HepG2 (cell line): ENCODE results near the gene HECTD3. TPM values are rescaled to one million over a fixed set of nuclear protein-coding genes. Genes with fewer than 3 reads are reported as not detected.
A peak's percentile ranks its signal among the peaks of the same experiment; 100 is the strongest.

Experiments used
- FOXA1 ChIP-seq, 2 experiments: fragments of 450-650 bp in 1 of 2; sonication (generic) in 1 of 2; formaldehyde crosslinking in 1 of 2; IDR thresholded peaks; 2 replicates each; pipeline versions ENCODE4 v1.4.0 to v1.6.1; 2016 to 2020; ENCODE audit warnings: missing genetic modification reagents in 1 of 2
- FOXO4 ChIP-seq: sonication (generic); formaldehyde crosslinking; conservative IDR thresholded peaks from 2 replicates; pipeline ENCODE4 v1.8.1; 2023; ENCODE audit warnings: missing genetic modification reagents
- MYNN ChIP-seq: sonication (generic); formaldehyde crosslinking; IDR thresholded peaks from 2 replicates; pipeline ENCODE4 v1.4.0; 2020; ENCODE audit warnings: mild to moderate bottlenecking, low read depth, missing genetic modification reagents
- NFYB ChIP-seq: sonication (generic); formaldehyde crosslinking; IDR thresholded peaks from 2 replicates; pipeline ENCODE4 v1.4.0; 2020; ENCODE audit warnings: missing genetic modification reagents
- NPAS2 ChIP-seq: sonication (generic); formaldehyde crosslinking; IDR thresholded peaks from 2 replicates; pipeline ENCODE4 v1.8.0; 2022; ENCODE audit warnings: mild to moderate bottlenecking, missing genetic modification reagents, borderline replicate concordance
- PAXIP1 ChIP-seq: sonication (generic); formaldehyde crosslinking; conservative IDR thresholded peaks from 2 replicates; pipeline ENCODE4 v1.4.0; 2020; ENCODE audit warnings: mild to moderate bottlenecking, missing genetic modification reagents, moderate library complexity
- RBAK ChIP-seq: sonication (generic); formaldehyde crosslinking; IDR thresholded peaks from 2 replicates; pipeline ENCODE4 v1.5.1; 2020; ENCODE audit warnings: mild to moderate bottlenecking, missing genetic modification reagents
- SP1 ChIP-seq, 2 experiments: fragments of 450-650 bp in 1 of 2; sonication (generic) in 1 of 2; formaldehyde crosslinking in 1 of 2; IDR thresholded peaks; 2 replicates each; pipeline versions ENCODE4 v1.4.0 to v1.6.1; 2016 to 2020; ENCODE audit warnings: missing genetic modification reagents in 1 of 2
- ZC3H13 ChIP-seq: sonication (generic); formaldehyde crosslinking; IDR thresholded peaks from 2 replicates; pipeline ENCODE4 v1.8.1; 2023; ENCODE audit warnings: mild to moderate bottlenecking, missing genetic modification reagents, moderate library complexity
- ZFP36L2 ChIP-seq: sonication (generic); formaldehyde crosslinking; IDR thresholded peaks from 2 replicates; pipeline ENCODE4 v1.4.0; 2020; ENCODE audit warnings: missing genetic modification reagents
- ZFP37 ChIP-seq: sonication (generic); formaldehyde crosslinking; IDR thresholded peaks from 2 replicates; pipeline ENCODE4 v1.4.0; 2020; ENCODE audit warnings: missing genetic modification reagents, borderline replicate concordance
- ZNF383 ChIP-seq: sonication (generic); formaldehyde crosslinking; IDR thresholded peaks from 2 replicates; pipeline ENCODE4 v1.4.0; 2020; ENCODE audit warnings: missing genetic modification reagents, mild to moderate bottlenecking, borderline replicate concordance
- ZNF570 ChIP-seq: sonication (generic); formaldehyde crosslinking; IDR thresholded peaks from 2 replicates; pipeline ENCODE4 v1.4.0; 2020; ENCODE audit warnings: mild to moderate bottlenecking, missing genetic modification reagents, borderline replicate concordance
- ZNF704 ChIP-seq: sonication (generic); formaldehyde crosslinking; IDR thresholded peaks from 2 replicates; pipeline ENCODE4 v1.8.1; 2023; ENCODE audit warnings: mild to moderate bottlenecking, inconsistent platforms, moderate library complexity, missing genetic modification reagents, borderline replicate concordance
- ZNF879 ChIP-seq: sonication (generic); formaldehyde crosslinking; IDR thresholded peaks from 2 replicates; pipeline ENCODE4 v1.8.1; 2023; ENCODE audit warnings: missing genetic modification reagents
- polyA plus RNA-seq, 8 experiments: library from polyadenylated mRNA; depleted of rRNA in 3 of 8; stranded (reverse) in 7 of 8; unstranded in 1 of 8; fragments of >200 nt; fragmentation: Illumina TruSeq in 4 of 8; extraction: Trizol in 4 of 8; gene quantifications; 2 replicates each; pipeline versions ENCODE4 v1.2.1 to v1.2.3, GENCODE V29; 2011 to 2016; ENCODE audit warnings: low read depth in 4 of 8, missing spikeins in 1 of 8, mixed read lengths in 1 of 8; ENCODE audit not compliant: insufficient read depth in 1 of 8
- total RNA-seq, 5 experiments: library from RNA; depleted of rRNA; stranded (reverse); fragments of >200 nt; fragmentation: Illumina TruSeq; extraction: Trizol; gene quantifications; 2 replicates each; pipeline ENCODE4 v1.2.3, GENCODE V29; 2016; ENCODE audit warnings: low read depth in 1 of 5
- TF ChIP-seq, protein P1 (sequence below): sonication (generic); formaldehyde crosslinking; IDR thresholded peaks from 2 replicates; pipeline ENCODE4 v1.5.1; 2020; ENCODE audit warnings: mild to moderate bottlenecking, missing genetic modification reagents, moderate library complexity
- TF ChIP-seq, protein P2 (sequence below): sonication (generic); formaldehyde crosslinking; IDR thresholded peaks from 2 replicates; pipeline ENCODE4 v1.4.0; 2020; ENCODE audit warnings: mild to moderate bottlenecking, missing genetic modification reagents

Gene HECTD3
- total and polyA plus RNA-seq, 2 of the 13 experiments (the other 11 are each of a cell fraction or from before 2014, with no cell fraction given), result 18.6 to 24.5 TPM

GRCh38 chr1:45010855-45011811 lies at the start of gene HECTD3 (continued):
- TF ChIP-seq PAXIP1 (0 out of 2 replicates have a peak, but pooled peaks have one; percentile 14), ZNF570 (no peak), NFYB (no peak), ZNF704 (0 out of 2 replicates have a peak, but pooled peaks have one; percentile 40), RBAK (CRISPR knock-in tag) (no peak), ZNF879 (CRISPR knock-in tag) (no peak), ZFP37 (CRISPR knock-in tag) (no peak), SP1 (IDR thresholded peaks at IDR 0.05) (no peak), SP1 (CRISPR knock-in tag; IDR thresholded peaks at IDR 0.05) (0 out of 2 replicates have a peak, but pooled peaks have one; percentile 19), FOXA1 (IDR thresholded peaks at IDR 0.05) (no peak), FOXA1 (CRISPR knock-in tag; IDR thresholded peaks at IDR 0.05) (no peak), FOXO4 (CRISPR knock-in tag) (no peak), ZC3H13 (peak; percentile 64; the same call in 1 of the 2 replicates), MYNN (CRISPR knock-in tag) (no peak), ZNF383 (CRISPR knock-in tag) (no peak), NPAS2 (no peak), ZFP36L2 (CRISPR knock-in tag) (no peak)
- TF ChIP-seq, protein P1, sequence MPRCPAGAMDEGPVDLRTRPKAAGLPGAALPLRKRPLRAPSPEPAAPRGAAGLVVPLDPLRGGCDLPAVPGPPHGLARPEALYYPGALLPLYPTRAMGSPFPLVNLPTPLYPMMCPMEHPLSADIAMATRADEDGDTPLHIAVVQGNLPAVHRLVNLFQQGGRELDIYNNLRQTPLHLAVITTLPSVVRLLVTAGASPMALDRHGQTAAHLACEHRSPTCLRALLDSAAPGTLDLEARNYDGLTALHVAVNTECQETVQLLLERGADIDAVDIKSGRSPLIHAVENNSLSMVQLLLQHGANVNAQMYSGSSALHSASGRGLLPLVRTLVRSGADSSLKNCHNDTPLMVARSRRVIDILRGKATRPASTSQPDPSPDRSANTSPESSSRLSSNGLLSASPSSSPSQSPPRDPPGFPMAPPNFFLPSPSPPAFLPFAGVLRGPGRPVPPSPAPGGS, result peak; percentile 33; the same call in 1 of the 2 replicates
- TF ChIP-seq, protein P2, sequence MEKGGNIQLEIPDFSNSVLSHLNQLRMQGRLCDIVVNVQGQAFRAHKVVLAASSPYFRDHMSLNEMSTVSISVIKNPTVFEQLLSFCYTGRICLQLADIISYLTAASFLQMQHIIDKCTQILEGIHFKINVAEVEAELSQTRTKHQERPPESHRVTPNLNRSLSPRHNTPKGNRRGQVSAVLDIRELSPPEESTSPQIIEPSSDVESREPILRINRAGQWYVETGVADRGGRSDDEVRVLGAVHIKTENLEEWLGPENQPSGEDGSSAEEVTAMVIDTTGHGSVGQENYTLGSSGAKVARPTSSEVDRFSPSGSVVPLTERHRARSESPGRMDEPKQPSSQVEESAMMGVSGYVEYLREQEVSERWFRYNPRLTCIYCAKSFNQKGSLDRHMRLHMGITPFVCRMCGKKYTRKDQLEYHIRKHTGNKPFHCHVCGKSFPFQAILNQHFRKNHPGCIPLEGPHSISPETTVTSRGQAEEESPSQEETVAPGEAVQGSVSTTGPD (CRISPR knock-in tag), result no peak
